GM19099 (cell line): ENCODE data around the gene MTMR2.

Experiments
- POLR2A ChIP-seq: IDR thresholded peaks from 3 replicates; pipeline ENCODE4 v1.6.1; 2011; ENCODE audit warnings: low read depth; ENCODE audit not compliant: insufficient read length; ENCODE audit errors: extremely low read depth

The MTMR2 gene

DNA sequence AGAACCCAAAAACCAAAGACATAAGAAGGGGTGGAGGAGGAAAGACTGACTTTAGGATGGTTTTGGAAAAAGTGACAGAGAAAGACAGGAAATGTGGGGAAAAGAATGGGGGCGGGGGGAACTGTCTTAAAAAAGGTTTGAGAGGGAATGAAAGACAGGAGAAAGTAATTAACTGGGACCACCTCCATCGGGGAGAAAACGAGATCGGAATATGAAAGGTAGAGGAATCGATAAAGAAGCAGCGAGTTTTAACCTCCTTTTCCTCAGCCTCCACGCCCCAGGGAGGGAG is 524 bp downstream of the MTMR2 start:
- TF ChIP-seq POLR2A: no peak

DNA sequence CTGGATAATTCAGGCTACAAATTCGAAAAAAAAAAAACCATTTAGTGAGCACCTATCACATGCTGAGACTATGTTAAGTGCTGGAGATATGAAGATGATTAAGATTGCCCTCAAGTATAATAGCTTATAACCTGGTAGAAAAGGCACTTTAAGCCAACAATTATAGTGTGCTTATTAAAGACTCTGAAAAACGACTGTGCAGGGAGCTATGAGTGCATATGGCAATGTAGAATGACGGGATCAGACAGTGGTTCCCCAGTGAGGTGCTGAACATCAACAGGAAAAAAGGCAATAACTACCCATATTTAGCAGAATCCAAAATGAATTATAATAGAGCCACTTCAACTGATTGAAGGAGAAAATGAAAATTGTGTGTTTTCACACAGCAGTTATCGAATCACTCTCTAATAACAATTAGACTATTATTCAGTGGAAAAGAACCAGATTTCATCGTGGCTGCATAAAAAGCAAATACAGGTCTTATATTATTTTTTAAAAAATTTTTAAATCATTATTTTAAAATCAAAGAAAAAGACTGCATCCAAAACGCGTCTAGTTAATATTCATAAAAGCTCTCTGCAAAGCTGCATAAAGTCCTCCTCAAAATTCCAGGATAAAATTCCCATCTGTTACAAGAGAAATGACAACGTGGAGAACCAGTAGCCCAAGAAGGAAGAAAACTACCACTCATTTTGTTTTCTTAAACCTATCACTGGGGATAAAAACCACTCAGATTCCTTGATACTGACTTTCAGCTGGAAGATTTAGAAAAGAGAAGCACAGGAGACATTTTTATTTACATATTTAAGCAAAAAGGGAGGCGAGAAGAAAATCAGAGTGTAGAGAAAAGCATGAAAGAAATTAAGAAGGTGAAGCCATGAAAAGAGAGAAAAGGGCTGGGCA is 1.1 kb downstream of the MTMR2 start:
- no peak for TF ChIP-seq POLR2A

DNA sequence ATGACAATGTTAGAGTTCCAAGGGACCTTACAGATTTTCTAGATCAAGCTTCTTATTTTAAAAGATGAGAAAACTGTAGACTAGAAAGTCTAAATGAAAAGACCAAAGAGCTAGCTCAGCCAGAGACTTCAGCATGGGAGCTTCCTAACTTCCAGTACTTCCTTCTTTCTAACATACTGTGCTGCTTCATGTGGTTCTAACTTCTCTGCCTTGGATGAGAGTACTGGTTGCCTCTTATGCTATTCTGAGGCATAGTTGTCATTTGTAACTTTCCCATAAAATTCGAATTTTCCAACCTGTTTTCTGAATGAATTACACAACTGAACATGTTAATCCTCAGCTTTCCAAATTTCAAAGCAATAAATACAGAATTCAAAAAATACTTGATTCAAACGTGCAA is 1.8 kb downstream of the MTMR2 start:
- TF ChIP-seq POLR2A: no peak

DNA sequence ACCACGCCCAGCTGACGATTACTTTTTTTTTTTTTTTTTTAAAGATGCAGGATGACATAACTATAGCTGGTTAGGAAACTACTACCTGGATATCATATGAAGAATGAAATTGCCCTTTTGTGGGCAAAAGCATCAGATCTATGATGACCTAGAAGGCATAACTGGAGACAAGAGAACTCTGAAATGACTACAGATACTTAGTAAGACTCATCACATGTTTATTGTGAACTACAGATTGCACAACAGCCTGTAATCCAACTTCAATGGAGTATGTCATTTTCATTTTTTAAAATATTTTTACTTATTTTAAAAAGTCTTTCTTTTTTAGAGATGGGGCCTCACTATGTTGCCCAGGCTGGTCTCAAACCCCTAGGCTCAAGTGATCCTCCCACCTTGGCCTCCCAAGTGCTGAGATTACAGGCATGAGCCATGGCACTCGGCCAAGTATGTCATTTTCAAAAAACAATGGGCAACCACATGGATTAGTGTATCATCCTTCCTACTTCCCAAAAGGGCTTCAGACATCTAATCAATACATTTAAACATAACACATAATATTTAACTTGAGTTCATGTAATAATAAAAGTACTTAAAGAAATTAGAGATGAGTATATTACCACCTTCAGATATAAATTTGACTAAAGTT is 3.3 kb downstream of the MTMR2 start:
- TF ChIP-seq POLR2A: no peak

DNA sequence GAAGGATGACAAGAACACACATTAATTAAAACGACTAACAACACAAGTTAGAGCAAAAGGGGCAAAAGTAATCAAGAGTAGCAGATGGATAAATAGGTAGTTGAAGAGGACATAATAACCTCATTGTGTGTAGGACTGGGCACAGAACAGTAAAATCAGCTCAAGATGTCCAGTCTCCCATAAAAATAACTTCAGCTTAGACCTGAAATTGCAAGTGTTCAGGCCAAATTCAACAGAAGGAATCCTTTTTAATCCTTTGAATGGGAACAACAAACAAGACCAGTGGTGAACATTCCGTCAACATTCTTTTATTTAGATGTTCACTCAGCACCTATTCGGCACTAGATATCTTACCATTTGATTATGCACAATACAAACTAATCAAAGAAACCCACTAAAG is 4.4 kb downstream of the MTMR2 start:
- TF ChIP-seq POLR2A: no peak

DNA sequence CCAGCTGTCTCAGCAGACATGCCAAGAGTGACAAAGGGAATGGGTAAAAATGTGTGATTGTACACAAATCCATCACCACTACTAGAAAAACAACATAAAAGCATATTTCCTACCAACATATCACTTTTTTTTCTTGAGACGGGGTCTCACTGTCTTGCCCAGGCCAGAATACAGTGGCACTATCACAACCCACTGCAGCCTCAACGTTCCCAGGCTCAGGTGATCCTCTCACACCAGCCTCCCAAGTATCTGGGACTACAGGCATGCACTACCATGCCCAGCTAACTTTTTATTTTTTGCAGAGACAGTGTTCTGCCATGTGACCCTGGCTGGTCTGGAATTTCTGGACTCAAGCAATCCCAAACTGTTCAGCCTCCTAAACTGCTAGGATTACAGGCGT is 5.2 kb downstream of the MTMR2 start:
- no peak for TF ChIP-seq POLR2A

DNA sequence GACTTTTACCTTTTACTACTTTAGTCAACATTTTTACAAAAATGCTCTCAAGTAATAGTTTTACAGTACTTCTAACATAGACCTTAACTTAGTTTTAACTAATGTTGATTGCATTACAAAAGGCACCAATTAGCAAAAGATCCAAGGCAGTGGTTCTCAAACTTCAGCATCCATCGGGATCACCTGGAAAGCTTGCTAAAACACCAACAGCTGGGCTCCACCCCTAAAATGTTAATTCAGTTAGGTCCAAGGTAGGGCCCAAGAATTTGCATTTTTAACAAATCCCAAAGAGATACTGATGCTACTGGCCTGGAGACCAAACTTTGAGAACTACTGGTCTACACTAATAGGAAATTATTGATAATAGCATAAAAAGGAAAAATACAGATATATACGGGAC is 5.9 kb downstream of the MTMR2 start:
- TF ChIP-seq POLR2A: no peak

DNA sequence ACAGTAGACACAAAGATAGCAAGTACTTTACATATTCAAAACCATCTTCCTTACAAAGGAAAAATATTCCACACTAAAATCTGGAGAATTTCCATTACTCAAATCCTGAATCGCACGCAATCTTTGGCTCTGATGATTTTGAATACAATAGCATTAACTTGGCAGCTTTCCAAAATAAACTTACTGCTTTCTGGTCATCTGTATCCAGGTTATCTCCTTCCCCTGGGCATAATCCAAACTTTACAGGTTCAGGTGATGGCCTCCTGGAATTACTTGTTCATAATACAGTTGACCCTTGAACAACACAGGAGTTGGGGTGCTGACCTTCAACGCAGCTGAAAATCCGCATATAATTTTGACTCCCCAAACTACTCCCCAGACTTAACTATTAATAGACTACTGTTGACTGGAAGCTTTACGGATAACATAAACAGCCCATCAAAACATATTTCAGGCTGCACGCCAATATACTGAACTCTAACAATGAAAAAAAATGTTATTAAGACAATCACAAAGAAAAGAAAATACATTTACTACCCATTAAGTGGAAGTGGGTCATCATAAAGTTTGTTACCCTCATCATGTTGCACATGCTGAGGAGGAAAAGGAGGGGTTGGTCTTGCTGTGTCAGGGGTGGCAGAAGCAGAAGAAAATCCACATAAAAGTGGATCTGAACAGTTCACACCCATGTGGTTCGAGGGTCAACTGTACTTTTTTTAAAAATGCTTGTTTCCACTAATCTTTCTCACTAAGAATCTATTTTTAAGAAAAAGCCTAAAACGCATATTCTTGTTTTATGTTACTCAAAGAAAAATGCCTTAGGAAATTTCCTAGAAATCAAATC is 6.5 kb downstream of the MTMR2 start:
- no peak for TF ChIP-seq POLR2A

DNA sequence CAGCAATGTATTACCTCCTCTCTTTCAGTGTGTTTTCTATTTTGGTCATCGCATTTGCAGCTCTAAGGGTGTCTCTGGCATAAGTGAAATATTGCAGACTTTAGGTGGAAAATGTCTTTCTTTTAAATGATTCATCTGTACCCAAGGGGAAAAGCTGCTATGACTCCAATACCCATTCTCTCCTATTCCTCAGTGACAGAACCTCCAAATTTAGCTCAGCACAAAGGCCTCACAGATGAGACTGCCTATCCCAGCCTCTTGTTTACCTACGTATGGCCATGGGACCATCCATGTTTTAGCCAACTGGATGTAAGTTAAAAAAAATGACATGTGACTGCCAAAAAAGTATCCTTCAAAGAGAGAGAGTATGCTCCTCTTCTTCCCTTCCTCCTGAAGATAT is 7.9 kb downstream of the MTMR2 start:
- no peak for TF ChIP-seq POLR2A

DNA sequence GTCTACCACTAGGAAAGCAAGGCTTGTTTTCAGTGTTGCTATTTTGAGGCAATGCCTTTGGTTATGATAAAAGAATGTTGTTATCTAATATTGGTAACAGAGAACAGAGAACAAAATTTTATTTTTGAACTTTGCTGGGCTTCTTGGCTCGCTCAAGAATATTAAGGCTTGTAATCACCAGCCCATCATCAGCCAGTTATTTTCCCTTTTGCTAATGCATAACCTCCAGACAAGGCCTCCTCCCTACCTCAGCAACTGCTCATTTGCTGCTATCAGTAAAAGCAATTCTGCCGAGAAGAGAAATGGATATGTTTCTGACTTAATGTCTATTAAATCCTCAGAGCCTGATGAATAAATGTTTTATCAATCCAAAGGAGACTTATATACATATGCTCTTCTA is 8.9 kb downstream of the MTMR2 start:
- no peak for TF ChIP-seq POLR2A

DNA sequence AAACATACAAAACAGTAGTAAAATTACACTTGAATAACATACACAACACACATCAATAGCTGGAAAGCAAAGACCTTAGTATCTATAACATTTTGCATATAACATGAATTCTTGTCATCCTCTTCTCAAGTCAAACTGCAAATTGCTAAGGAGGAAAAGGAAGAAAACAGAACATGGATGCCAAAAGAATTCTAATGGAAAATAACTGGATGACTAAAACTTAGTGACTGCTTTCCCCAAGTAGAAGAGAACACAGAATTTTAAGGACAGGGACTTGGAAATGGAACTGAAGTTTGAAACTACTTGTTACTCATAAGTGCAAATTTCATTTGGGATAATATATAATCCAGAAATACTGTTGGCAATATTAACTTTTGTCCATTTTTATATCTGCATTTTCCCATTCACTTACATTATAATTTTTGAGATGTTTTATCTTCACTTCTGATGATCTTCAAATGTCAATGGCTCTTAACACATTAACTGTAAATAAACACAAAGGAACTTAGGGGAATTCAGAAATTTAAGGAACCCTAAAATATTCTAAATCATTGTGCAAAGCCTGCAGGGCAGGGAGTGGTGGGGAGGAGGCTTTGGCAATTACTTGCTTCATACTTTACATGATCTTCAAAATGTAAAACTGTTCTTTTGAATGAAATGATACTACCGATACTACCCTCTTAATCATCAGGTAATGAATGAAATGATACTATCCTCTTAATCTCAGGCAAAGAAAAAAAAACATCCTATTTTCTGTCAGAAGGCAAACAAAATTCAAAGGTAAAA is 9.9 kb downstream of the MTMR2 start:
- no peak for TF ChIP-seq POLR2A

DNA sequence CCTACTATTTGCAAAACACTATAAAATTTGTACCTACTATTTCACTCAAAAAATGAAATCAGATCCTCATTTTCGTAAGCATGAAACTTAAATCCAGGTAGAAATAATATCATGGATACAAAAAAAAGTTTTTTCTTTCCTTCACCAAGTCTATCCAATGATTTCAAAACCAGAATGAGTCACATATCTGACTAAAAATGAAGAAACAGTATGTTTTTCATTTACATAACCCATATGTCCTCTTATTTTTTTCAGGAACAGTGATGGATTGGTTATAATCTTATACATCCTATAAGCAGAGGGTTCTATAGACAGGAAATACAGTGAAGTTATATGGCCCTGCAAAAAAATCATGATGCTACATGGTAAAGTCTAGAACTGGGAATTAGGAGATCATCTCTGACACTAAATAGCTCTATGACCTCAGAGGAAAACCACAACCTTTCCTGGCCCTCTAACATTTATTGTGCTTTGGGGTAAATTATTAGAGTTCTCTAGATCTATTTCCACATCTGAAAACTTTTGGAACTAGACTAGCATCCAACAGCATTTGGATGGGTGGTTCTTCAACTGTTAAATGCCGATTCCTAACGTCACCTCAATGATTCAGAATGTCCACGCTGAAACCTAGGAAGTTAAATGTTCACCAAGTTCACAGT is 10.9 kb downstream of the MTMR2 start:
- no peak for TF ChIP-seq POLR2A

DNA sequence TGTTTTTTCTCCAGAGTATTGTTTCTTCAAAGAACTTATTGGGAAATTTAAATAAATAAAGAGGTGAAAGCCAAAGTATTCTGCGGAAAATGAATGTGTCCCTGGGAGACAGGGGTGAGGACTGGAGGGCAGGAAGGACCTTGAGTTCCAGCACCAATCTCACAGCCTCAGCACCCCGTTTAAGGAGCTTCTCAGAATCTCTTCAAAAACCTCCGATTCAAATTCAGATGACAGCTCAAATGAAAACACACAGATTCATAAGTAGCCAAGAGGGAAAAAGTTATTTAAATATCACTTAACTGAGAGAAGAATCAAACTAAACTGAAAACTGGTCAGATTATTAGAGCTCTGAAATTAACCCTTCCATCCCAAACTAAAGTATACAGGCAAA is 12.5 kb downstream of the MTMR2 start:
- TF ChIP-seq POLR2A: no peak

DNA sequence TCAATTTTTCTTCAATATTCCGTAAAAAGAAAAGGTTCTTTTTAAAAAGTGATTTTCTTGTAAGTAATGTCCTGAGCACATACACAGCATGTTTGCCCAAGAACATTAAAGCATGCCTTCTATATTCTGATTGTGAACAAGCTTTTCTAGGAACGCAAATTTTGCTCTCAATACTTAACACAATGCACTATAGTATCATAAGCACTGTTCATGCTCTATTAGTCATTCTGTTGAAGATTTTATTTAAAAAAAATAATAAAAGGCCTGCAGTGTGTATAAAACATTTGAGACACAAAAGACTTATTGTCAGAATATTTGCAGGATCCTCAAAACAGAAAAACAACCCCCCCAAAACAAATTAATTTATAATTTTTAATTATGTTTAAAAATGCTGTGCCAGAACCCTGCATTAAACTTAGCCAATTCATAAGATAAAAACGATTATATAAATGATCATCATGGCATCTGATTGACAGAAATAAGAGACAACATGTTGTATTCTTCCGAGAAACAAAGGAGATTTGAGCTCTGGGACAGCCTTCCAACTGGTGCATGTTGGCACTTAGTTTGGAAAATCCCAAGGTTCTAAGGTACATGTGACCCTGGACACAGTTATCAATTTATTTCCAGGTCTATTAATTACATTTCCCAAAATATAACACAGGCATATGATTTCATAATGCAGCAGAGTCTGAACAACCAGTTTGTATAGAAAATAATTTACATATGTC is 13.1 kb downstream of the MTMR2 start:
- TF ChIP-seq POLR2A: no peak
